ENCODE data around the gene TRMT5.

DNA sequence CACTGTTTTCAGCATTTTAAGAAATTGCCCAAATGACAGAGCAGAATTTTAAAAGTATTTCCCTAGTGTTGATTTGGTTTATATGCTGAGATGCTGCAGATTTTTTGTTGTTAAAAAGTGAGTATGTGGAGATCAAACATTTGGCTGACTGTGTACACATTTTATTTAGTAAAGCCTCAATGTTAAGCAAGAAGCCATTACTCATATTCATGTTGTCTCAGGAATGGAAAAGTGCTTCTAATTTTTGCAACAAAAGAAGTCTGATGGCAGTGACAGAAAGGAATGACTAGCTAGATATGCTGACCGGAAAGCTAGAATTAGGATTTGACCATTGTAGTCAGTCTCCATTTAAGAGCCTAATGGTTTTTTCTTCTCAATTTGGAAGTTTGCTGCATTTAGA is 22.7 kb upstream of the TRMT5 start:
- TF ChIP-seq CTCF (IDR thresholded peaks at IDR 0.05) (no peak), POLR2AphosphoS5 (IDR thresholded peaks at IDR 0.05) (no peak)
